ENCODE data around the gene LMAN1L.

DNA sequence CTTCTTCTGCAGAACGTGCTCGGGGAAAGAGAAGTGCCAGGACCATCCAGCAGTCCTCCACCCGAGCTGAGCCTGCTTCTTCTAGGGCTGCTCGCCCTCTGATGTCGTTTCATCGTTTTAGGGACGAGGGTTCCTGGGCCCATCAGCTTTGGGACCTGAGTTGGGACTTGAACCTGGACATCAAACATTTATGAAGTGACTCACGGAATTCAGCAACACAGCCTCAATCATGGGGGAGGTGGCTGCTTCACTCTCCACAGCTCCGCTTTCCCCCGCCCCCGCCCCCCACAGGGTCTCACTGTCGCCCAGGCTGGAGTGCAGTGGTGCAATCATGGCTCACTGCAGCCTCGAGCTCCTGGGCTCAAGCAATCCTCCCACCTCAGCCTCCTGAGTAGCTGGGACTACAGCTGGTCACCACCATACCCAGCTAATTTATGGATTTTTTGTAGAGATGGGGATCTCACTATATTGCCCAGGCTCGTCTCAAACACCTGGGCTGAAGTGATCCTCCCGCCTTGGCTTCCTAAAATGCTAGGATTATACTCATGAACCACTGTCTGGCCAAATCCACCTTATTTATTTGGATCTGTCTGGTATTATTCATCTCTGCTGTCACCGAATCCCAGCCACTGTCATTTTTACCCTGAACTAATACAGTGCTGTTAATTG is 61.3 kb downstream of the LMAN1L start:
- TF ChIP-seq CTCF (IDR thresholded peaks at IDR 0.05; ENCODE audit: borderline replicate concordance, extremely low read depth, low read length, poor library complexity, severe bottlenecking) (no peak), EZH2 (IDR thresholded peaks at IDR 0.05; ENCODE audit: borderline replicate concordance, low read depth, low read length, severe bottlenecking) (no peak)
